Measurements from ENCODE around the gene PCDH15. TPM values are rescaled to one million over a fixed set of nuclear protein-coding genes. Genes with fewer than 3 reads are reported as not detected.

Gene PCDH15
- total and polyA plus RNA-seq, 2 of the 13 experiments (the other 11 are each of a cell fraction or from before 2014, with no cell fraction given) = not detected

DNA sequence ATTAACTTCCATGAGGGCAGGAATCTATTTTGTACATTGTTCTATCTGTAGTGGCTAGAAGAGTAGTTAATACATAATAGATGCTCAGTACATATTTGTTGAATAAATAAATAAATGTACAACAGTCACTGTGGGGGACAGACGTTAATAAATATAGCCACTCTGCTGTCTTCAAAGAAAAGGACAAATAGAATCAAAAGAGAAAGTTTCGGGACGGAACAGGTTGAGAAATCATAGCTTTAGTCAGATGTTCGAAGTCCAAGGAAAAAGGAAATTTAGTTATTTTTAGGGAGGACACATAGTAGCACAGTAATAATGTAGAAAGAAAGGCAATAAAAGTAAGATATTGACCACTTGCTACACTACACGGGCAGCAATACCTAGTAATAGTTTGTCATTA lies 861.4 kb downstream of the PCDH15 start (continued):
- TF ChIP-seq PAXIP1 (CRISPR knock-in tag; conservative IDR thresholded peaks at IDR 0.05) (peak; percentile 65), REL (CRISPR knock-in tag; conservative IDR thresholded peaks at IDR 0.05) (no peak), ISL2 (CRISPR knock-in tag; IDR thresholded peaks at IDR 0.05) (peak; percentile 59; the same call in 1 of the 2 replicates), PRDM10 (CRISPR knock-in tag; IDR thresholded peaks at IDR 0.05; ENCODE audit: low read depth) (no peak), RARA (CRISPR knock-in tag; IDR thresholded peaks at IDR 0.05) (no peak), NRL (CRISPR knock-in tag; IDR thresholded peaks at IDR 0.05; ENCODE audit: borderline replicate concordance) (no peak), FOXM1 (CRISPR knock-in tag; IDR thresholded peaks at IDR 0.05) (no peak), ZBTB7B (CRISPR knock-in tag; IDR thresholded peaks at IDR 0.05) (no peak), CREM (IDR thresholded peaks at IDR 0.05) (peak; percentile 39; the same call in 1 of the 2 replicates), CREM (CRISPR knock-in tag; IDR thresholded peaks at IDR 0.05) (no peak), ZNF766 (CRISPR knock-in tag; IDR thresholded peaks at IDR 0.05; ENCODE audit: borderline replicate concordance) (no peak), CCDC6 (CRISPR knock-in tag; IDR thresholded peaks at IDR 0.05) (no peak), MYNN (CRISPR knock-in tag; IDR thresholded peaks at IDR 0.05; ENCODE audit: low read depth) (no peak), PBX3 (CRISPR knock-in tag; IDR thresholded peaks at IDR 0.05; ENCODE audit: borderline replicate concordance) (no peak)
- TF ChIP-seq, protein P1, sequence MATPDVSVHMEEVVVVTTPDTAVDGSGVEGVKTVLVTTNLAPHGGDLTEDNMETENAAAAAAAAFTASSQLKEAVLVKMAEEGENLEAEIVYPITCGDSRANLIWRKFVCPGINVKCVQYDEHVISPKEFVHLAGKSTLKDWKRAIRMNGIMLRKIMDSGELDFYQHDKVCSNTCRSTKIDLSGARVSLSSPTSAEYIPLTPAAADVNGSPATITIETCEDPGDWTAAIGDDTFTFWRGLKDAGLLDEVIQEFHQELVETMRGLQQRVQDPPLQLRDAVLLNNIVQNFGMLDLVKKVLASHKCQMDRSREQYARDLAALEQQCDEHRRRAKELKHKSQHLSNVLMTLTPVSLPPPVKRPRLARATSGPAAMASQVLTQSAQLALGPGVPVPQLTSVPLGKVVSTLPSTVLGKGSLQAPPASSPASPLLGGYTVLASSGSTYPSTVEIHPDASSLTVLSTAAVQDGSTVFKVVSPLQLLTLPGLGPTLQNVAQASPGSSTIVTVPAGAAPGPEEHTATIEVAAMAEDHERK (CRISPR knock-in tag; IDR thresholded peaks at IDR 0.05; ENCODE audit: low read depth) = no peak
- TF ChIP-seq, protein P2, sequence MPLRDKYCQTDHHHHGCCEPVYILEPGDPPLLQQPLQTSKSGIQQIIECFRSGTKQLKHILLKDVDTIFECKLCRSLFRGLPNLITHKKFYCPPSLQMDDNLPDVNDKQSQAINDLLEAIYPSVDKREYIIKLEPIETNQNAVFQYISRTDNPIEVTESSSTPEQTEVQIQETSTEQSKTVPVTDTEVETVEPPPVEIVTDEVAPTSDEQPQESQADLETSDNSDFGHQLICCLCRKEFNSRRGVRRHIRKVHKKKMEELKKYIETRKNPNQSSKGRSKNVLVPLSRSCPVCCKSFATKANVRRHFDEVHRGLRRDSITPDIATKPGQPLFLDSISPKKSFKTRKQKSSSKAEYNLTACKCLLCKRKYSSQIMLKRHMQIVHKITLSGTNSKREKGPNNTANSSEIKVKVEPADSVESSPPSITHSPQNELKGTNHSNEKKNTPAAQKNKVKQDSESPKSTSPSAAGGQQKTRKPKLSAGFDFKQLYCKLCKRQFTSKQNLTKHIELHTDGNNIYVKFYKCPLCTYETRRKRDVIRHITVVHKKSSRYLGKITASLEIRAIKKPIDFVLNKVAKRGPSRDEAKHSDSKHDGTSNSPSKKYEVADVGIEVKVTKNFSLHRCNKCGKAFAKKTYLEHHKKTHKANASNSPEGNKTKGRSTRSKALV (CRISPR knock-in tag; IDR thresholded peaks at IDR 0.05) = no peak
- TF ChIP-seq, protein P3, sequence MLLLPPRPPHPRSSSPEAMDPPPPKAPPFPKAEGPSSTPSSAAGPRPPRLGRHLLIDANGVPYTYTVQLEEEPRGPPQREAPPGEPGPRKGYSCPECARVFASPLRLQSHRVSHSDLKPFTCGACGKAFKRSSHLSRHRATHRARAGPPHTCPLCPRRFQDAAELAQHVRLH (CRISPR knock-in tag; IDR thresholded peaks at IDR 0.05; ENCODE audit: borderline replicate concordance, low read depth) = no peak
- TF ChIP-seq, protein P4, sequence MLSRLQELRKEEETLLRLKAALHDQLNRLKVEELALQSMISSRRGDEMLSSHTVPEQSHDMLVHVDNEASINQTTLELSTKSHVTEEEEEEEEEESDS (CRISPR knock-in tag; IDR thresholded peaks at IDR 0.05; ENCODE audit: borderline replicate concordance) = no peak

All from HepG2 (cell line).